22Rv1 (cell line): ENCODE data around the gene FGGY.

Source experiments
- ZFX ChIP-seq: fragments of 450-650 bp; IDR thresholded peaks from 2 replicates; pipeline ENCODE4 v1.6.1; 2017; ENCODE audit warnings: antibody characterized with exemption, borderline replicate concordance
- TF ChIP-seq, protein P1 (sequence below): fragments of 450-650 bp; IDR thresholded peaks from 2 replicates; pipeline ENCODE4 v1.5.1; 2017; ENCODE audit warnings: mild to moderate bottlenecking

DNA sequence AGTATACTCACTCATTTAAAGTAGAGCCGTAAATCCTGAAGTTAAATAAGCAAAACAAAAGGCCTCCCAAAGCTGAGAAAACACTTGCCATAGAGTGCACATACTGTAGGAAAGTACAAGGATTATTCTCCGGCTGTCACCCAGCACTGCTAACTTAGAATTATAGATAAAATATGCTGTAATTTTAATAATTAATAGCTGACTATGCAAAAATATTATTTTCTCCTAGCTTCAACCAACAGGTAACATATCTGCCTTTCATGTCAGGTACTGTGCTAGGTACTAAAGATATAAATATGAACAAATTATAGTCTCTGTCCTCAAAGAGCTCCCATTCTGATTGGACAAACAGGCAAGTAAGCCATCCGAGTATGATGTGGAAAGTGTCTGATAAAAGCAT is 233.2 kb downstream of the FGGY start:
- TF ChIP-seq, protein P1, sequence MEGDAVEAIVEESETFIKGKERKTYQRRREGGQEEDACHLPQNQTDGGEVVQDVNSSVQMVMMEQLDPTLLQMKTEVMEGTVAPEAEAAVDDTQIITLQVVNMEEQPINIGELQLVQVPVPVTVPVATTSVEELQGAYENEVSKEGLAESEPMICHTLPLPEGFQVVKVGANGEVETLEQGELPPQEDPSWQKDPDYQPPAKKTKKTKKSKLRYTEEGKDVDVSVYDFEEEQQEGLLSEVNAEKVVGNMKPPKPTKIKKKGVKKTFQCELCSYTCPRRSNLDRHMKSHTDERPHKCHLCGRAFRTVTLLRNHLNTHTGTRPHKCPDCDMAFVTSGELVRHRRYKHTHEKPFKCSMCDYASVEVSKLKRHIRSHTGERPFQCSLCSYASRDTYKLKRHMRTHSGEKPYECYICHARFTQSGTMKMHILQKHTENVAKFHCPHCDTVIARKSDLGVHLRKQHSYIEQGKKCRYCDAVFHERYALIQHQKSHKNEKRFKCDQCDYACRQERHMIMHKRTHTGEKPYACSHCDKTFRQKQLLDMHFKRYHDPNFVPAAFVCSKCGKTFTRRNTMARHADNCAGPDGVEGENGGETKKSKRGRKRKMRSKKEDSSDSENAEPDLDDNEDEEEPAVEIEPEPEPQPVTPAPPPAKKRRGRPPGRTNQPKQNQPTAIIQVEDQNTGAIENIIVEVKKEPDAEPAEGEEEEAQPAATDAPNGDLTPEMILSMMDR = no peak
- no peak for TF ChIP-seq ZFX
